NT2/D1 (cell line): ENCODE measurements around the gene CD300LG.

Experiments used
- SUZ12 ChIP-seq: IDR thresholded peaks from 2 replicates; pipeline ENCODE4 v1.6.1; 2011; ENCODE audit not compliant: insufficient read length, insufficient read depth; ENCODE audit errors: extremely low read depth
- YY1 ChIP-seq: IDR thresholded peaks from 2 replicates; pipeline ENCODE4 v1.6.1; 2011; ENCODE audit not compliant: insufficient read length, insufficient read depth

DNA sequence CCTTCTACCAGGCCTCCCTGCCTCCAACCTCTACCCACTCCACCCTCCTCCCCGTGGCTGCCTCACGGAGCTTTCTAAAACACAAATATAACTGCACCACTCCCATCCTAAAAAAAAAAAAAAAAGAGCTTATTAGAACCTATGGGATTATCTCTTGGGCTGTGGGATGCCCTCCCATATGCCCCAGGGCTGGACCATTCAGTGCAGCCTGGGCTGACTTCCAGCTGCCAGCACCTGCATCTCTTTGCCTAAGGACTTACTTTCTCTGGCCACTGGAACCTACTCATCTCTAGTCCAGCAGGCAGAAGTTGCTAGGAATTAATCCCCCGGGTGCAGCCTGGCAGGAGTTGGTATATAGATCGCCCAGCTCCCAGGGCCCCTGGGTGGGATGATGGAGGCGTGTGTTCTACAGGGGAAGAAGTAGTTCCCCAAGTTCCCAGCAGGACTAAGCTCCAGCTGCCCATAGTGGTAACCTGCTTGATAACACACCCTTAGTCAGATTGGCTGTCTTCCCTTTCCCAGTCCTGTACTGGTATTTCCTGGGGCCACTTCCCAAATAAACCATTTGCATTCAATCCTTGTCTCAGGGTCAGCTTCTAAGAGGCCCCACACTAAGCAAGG lies 24.3 kb upstream of the CD300LG start:
- TF ChIP-seq SUZ12, result no peak
- TF ChIP-seq YY1, result no peak
